Stimulated activated memory B cell treated with anti-CD40 and anti-IgM and Interleukin-4, amounts not matched to agents 10 μg/mL and 1 μg/mL and 100 μg/mL, for 72 hours (primary cell): ENCODE data around the gene PPP1R18.
"Not testable (repeated sequence)": the region's sequence is repeated elsewhere in the genome, so short reads cannot be mapped to it uniquely, and the experiment has no call there.

Experiments
- ATAC-seq: fragments of 150-1000 bp; cut with Tn5 transposase; 2 replicates; pipeline ENCODE4 v1.10.0; 2021
- H3K27ac Mint-ChIP-seq: one replicate; pipeline ENCODE4 v1.8.0; 2022; ENCODE audit warnings: mild to moderate bottlenecking, mixed read lengths
- H3K27me3 Mint-ChIP-seq: one replicate; pipeline ENCODE4 v1.8.0; 2022; ENCODE audit warnings: mixed read lengths
- H3K36me3 Mint-ChIP-seq: one replicate; pipeline ENCODE4 v1.8.0; 2022; ENCODE audit warnings: mixed read lengths
- H3K4me1 Mint-ChIP-seq: one replicate; pipeline ENCODE4 v1.8.0; 2022; ENCODE audit warnings: mixed read lengths
- H3K4me3 Mint-ChIP-seq: one replicate; pipeline ENCODE4 v1.8.0; 2022; ENCODE audit warnings: mild to moderate bottlenecking, moderate library complexity, mixed read lengths
- H3K9me3 Mint-ChIP-seq: one replicate; pipeline ENCODE4 v1.8.0; 2022; ENCODE audit warnings: mixed read lengths

The PPP1R18 gene

GRCh38 chr6:30686009-30686907 is at the start of gene PPP1R18:
PPP1R18 (minus strand) TSS chr6:30686645; CDS start chr6:30686018, 627 bp downstream.
- H3K4me1 Mint-ChIP-seq, result peaks cover 66% of the 10 kb centered on the region
- no peaks in the 10 kb centered on the region for H3K9me3 Mint-ChIP-seq
- H3K27ac Mint-ChIP-seq, result peak within 1 kb of the TSS; percentile 86
- ATAC-seq, result peak; percentile 60
- peak within 1 kb of the TSS; percentile 89 for H3K4me3 Mint-ChIP-seq
- H3K27me3 Mint-ChIP-seq, result no peaks in the 10 kb centered on the region
- H3K36me3 Mint-ChIP-seq, result peaks cover 45% of the 10 kb centered on the region

- H3K9me3 Mint-ChIP-seq, result no peaks in the 10 kb centered on the region
- H3K27ac Mint-ChIP-seq, result peak overlapping the region; percentile 82
- peak; percentile 83 for ATAC-seq
- peak overlapping the region; percentile 33 for H3K4me3 Mint-ChIP-seq
- H3K36me3 Mint-ChIP-seq, result peaks cover 39% of the 10 kb centered on the region
- H3K27me3 Mint-ChIP-seq, result no peaks in the 10 kb centered on the region
- peaks cover 39% of the 10 kb centered on the region for H3K4me1 Mint-ChIP-seq
Measured at GRCh38 chr6:30735668-30736314, 49.3 kb upstream of the PPP1R18 start.

- H3K36me3 Mint-ChIP-seq, result peaks cover 43% of the 10 kb centered on the region
- H3K27me3 Mint-ChIP-seq, result no peaks in the 10 kb centered on the region
- no peaks in the 10 kb centered on the region for H3K9me3 Mint-ChIP-seq
- peaks cover 40% of the 10 kb centered on the region for H3K4me1 Mint-ChIP-seq
- no peak for ATAC-seq
- H3K4me3 Mint-ChIP-seq, result no peak overlapping the region
- no peak overlapping the region for H3K27ac Mint-ChIP-seq
Measured at GRCh38 chr6:30732237-30732943, 45.9 kb upstream of the PPP1R18 start.

- Mint-ChIP-seq H3K9me3 (no peaks in the 10 kb centered on the region), H3K4me3 (peak overlapping the region; percentile 1), H3K27me3 (no peaks in the 10 kb centered on the region), H3K36me3 (peaks cover 35% of the 10 kb centered on the region), H3K4me1 (peaks cover 25% of the 10 kb centered on the region), H3K27ac (peak overlapping the region; percentile 53)
- ATAC-seq, result peak; percentile 91
Measured at GRCh38 chr6:30730601-30731435, 44.4 kb upstream of the PPP1R18 start.

GRCh38 chr6:30727920-30728553 is 41.6 kb upstream of the PPP1R18 start:
- peaks cover 38% of the 10 kb centered on the region for H3K4me1 Mint-ChIP-seq
- ATAC-seq, result no peak
- H3K27ac Mint-ChIP-seq, result peak overlapping the region; percentile 62
- H3K9me3 Mint-ChIP-seq, result no peaks in the 10 kb centered on the region
- H3K36me3 Mint-ChIP-seq, result peaks cover 52% of the 10 kb centered on the region
- H3K27me3 Mint-ChIP-seq, result no peaks in the 10 kb centered on the region
- H3K4me3 Mint-ChIP-seq, result no peak overlapping the region

GRCh38 chr6:30726506-30727413 is 40.3 kb upstream of the PPP1R18 start:
- Mint-ChIP-seq H3K27me3 (no peaks in the 10 kb centered on the region), H3K27ac (no peak overlapping the region), H3K4me1 (peaks cover 51% of the 10 kb centered on the region), H3K9me3 (no peaks in the 10 kb centered on the region), H3K36me3 (peaks cover 56% of the 10 kb centered on the region), H3K4me3 (no peak overlapping the region)
- ATAC-seq, result no peak

- H3K27ac Mint-ChIP-seq, result peak overlapping the region; percentile 3
- H3K4me1 Mint-ChIP-seq, result peaks cover 50% of the 10 kb centered on the region
- peaks cover 61% of the 10 kb centered on the region for H3K36me3 Mint-ChIP-seq
- no peak for ATAC-seq
- no peak overlapping the region for H3K4me3 Mint-ChIP-seq
- no peaks in the 10 kb centered on the region for H3K9me3 Mint-ChIP-seq
- H3K27me3 Mint-ChIP-seq, result no peaks in the 10 kb centered on the region
Measured at GRCh38 chr6:30725713-30726505, 39.5 kb upstream of the PPP1R18 start.

GRCh38 chr6:30724906-30725667 is 38.6 kb upstream of the PPP1R18 start:
- peaks cover 57% of the 10 kb centered on the region for H3K36me3 Mint-ChIP-seq

GRCh38 chr6:30723843-30724741 is 37.6 kb upstream of the PPP1R18 start:
- not testable (repeated sequence) for H3K9me3 Mint-ChIP-seq, H3K27me3 Mint-ChIP-seq, ATAC-seq
- Mint-ChIP-seq H3K27ac (peak overlapping the region; percentile 3), H3K4me1 (peaks cover 45% of the 10 kb centered on the region), H3K4me3 (peak overlapping the region; percentile 52), H3K36me3 (peaks cover 54% of the 10 kb centered on the region)

More at GRCh38 chr6:30724906-30725667, 38.6 kb upstream of the PPP1R18 start:
- peak overlapping the region; percentile 3 for H3K27ac Mint-ChIP-seq
- no peak for ATAC-seq
- H3K27me3 Mint-ChIP-seq, result no peaks in the 10 kb centered on the region
- peaks cover 42% of the 10 kb centered on the region for H3K4me1 Mint-ChIP-seq
- peak overlapping the region; percentile 1 for H3K4me3 Mint-ChIP-seq
- H3K9me3 Mint-ChIP-seq, result no peaks in the 10 kb centered on the region

- Mint-ChIP-seq H3K27ac (peak overlapping the region; percentile 94), H3K4me3 (peak overlapping the region; percentile 94), H3K36me3 (peaks cover 54% of the 10 kb centered on the region), H3K4me1 (peaks cover 45% of the 10 kb centered on the region)
- not testable (repeated sequence) for H3K27me3 Mint-ChIP-seq, H3K9me3 Mint-ChIP-seq, ATAC-seq
Measured at GRCh38 chr6:30723159-30723842, 36.9 kb upstream of the PPP1R18 start.
